IMR-90 (cell line): ENCODE measurements around the gene TP53BP1. TPM values are rescaled to one million over a fixed set of nuclear protein-coding genes. Genes with fewer than 3 reads are reported as not detected.

ENCODE experiments used
- ATAC-seq: fragments of 200-7000 bp; cut with Tn5 transposase; 2 replicates; pipeline ENCODE4 v1.9.1; 2020; ENCODE audit warnings: low read depth, mild to moderate bottlenecking, moderate library complexity
- BruUV-seq: library from RNA; stranded (reverse); fragments of 400-500 nt; replicated peaks from 2 replicates; lab custom pipeline; 2021; lab: Mats Ljungman, UMichigan
- CTCF ChIA-PET: fragments of 300-600 bp; formaldehyde crosslinking; extraction: SDS; loops from one replicate; lab custom pipeline; 2021; ENCODE audit warnings: antibody characterized with exemption; lab: Yijun Ruan, JAX
- POLR2A ChIA-PET: fragments of 300-600 bp; sonication (Branson Sonifier 250); formaldehyde crosslinking; loops from one replicate; lab custom pipeline; 2022; ENCODE audit warnings: antibody characterized with exemption; ENCODE audit not compliant: unreplicated experiment; lab: Charles Lee
- DNase-seq: peaks from one replicate; pipeline ENCODE4 v3.0.0; 2013
- H2AFZ ChIP-seq: replicated peaks from 2 replicates; pipeline ENCODE3; 2013; ENCODE audit warnings: low read length, mild to moderate bottlenecking; ENCODE audit not compliant: poor library complexity
- H2AK5ac ChIP-seq: 2 replicates; pipeline ENCODE4 v1.6.1; 2013; ENCODE audit warnings: low read depth, low read length, inconsistent platforms
- H2AK9ac ChIP-seq: replicated peaks from 2 replicates; pipeline ENCODE3; 2013; ENCODE audit warnings: mild to moderate bottlenecking, low read depth, low read length, moderate library complexity; ENCODE audit not compliant: poor library complexity
- H2BK120ac ChIP-seq: 2 replicates; pipeline ENCODE4 v1.6.1; 2013; ENCODE audit warnings: low read depth, low read length, inconsistent platforms
- H2BK15ac ChIP-seq: 3 replicates; pipeline ENCODE4 v1.6.1; 2013; ENCODE audit warnings: low read depth, low read length, inconsistent platforms
- H2BK20ac ChIP-seq: 2 replicates; pipeline ENCODE4 v1.6.1; 2013; ENCODE audit warnings: low read depth, mild to moderate bottlenecking, inconsistent platforms, low read length, moderate library complexity
- H2BK5ac ChIP-seq: 2 replicates; pipeline ENCODE4 v1.6.1; 2013; ENCODE audit warnings: mild to moderate bottlenecking, low read depth, low read length, inconsistent platforms; ENCODE audit not compliant: poor library complexity, severe bottlenecking
- H3K14ac ChIP-seq: replicated peaks from 2 replicates; pipeline ENCODE4 v1.6.1; 2013; ENCODE audit warnings: low read depth, low read length, inconsistent platforms
- H3K18ac ChIP-seq: 2 replicates; pipeline ENCODE4 v1.6.1; 2013; ENCODE audit warnings: low read depth, low read length, control low read depth
- H3K23ac ChIP-seq: 2 replicates; pipeline ENCODE4 v1.6.1; 2013; ENCODE audit warnings: low read depth, low read length, inconsistent platforms
- H3K27ac ChIP-seq: 2 replicates; pipeline ENCODE4 v1.5.1; 2013; ENCODE audit warnings: mild to moderate bottlenecking, control low read depth, low read length; ENCODE audit not compliant: insufficient read depth
- H3K27me3 ChIP-seq: 2 replicates; pipeline ENCODE4 v1.6.1; 2013; ENCODE audit warnings: low read length; ENCODE audit not compliant: control insufficient read depth, insufficient read depth
- H3K36me3 ChIP-seq: 2 replicates; pipeline ENCODE4 v1.6.1; 2013; ENCODE audit warnings: low read length, mixed read lengths; ENCODE audit not compliant: control insufficient read depth, insufficient read depth
- H3K4ac ChIP-seq: 2 replicates; pipeline ENCODE4 v1.6.1; 2013; ENCODE audit warnings: low read depth, low read length, inconsistent platforms
- H3K4me1 ChIP-seq: 2 replicates; pipeline ENCODE4 v1.6.1; 2013; ENCODE audit warnings: low read length, mixed read lengths; ENCODE audit not compliant: control insufficient read depth, insufficient read depth
- H3K4me2 ChIP-seq: 2 replicates; pipeline ENCODE4 v1.6.1; 2013; ENCODE audit warnings: low read depth, mild to moderate bottlenecking, control low read depth, low read length, moderate library complexity
- H3K4me3 ChIP-seq: 2 replicates; pipeline ENCODE4 v1.5.1; 2013; ENCODE audit warnings: low read depth, mild to moderate bottlenecking, control low read depth, low read length, moderate library complexity; ENCODE audit not compliant: insufficient read depth
- H3K56ac ChIP-seq: 2 replicates; pipeline ENCODE4 v1.6.1; 2013; ENCODE audit warnings: low read length, inconsistent platforms; ENCODE audit not compliant: insufficient read depth; ENCODE audit errors: extremely low read depth
- H3K79me1 ChIP-seq, 2 experiments: 2 replicates each; pipeline ENCODE4 v1.6.1; 2013; ENCODE audit warnings: low read length in 2 of 2, inconsistent platforms in 1 of 2, low read depth in 1 of 2
- H3K9ac ChIP-seq: 2 replicates; pipeline ENCODE4 v1.6.1; 2013; ENCODE audit warnings: low read depth, low read length, control low read depth
- H3K9me1 ChIP-seq: 2 replicates; pipeline ENCODE4 v1.6.1; 2013; ENCODE audit warnings: low read length, inconsistent platforms; ENCODE audit not compliant: insufficient read depth
- H3K9me3 ChIP-seq: 2 replicates; pipeline ENCODE4 v1.6.1; 2013; ENCODE audit warnings: low read length; ENCODE audit not compliant: control insufficient read depth, insufficient read depth
- H4K20me1 ChIP-seq: 2 replicates; pipeline ENCODE4 v1.6.1; 2013; ENCODE audit warnings: low read length, inconsistent platforms; ENCODE audit not compliant: insufficient read depth
- H4K5ac ChIP-seq: 2 replicates; pipeline ENCODE4 v1.6.1; 2013; ENCODE audit warnings: mild to moderate bottlenecking, low read depth, low read length, control low read depth
- H4K8ac ChIP-seq, 2 experiments: 2 replicates each; pipeline ENCODE4 v1.6.1; 2013; ENCODE audit warnings: low read depth in 2 of 2, low read length in 2 of 2, control low read depth in 1 of 2, inconsistent platforms in 1 of 2
- H4K91ac ChIP-seq: 2 replicates; pipeline ENCODE4 v1.6.1; 2013; ENCODE audit warnings: low read depth, low read length, inconsistent platforms; ENCODE audit not compliant: insufficient read depth
- BHLHE40 ChIP-seq: fragments of 150-350 bp; IDR thresholded peaks from 2 replicates; pipeline ENCODE4 v1.6.1; 2016; ENCODE audit warnings: mild to moderate bottlenecking, low read depth, low read length
- CTCF ChIP-seq: conservative IDR thresholded peaks from 2 replicates; pipeline ENCODE4 v1.5.1; 2012; ENCODE audit warnings: mild to moderate bottlenecking, low read depth, low read length, improper control_type of control experiment
- ELK1 ChIP-seq: fragments of 150-350 bp; IDR thresholded peaks from 2 replicates; pipeline ENCODE4 v1.6.1; 2016; ENCODE audit warnings: low read depth, mild to moderate bottlenecking, low read length, moderate library complexity, borderline replicate concordance
- MAZ ChIP-seq: IDR thresholded peaks from 2 replicates; pipeline ENCODE4 v1.6.1; 2012; ENCODE audit warnings: low read depth, mild to moderate bottlenecking, low read length, improper control_type of control experiment, moderate library complexity, borderline replicate concordance
- MXI1 ChIP-seq: IDR thresholded peaks from 2 replicates; pipeline ENCODE4 v1.6.1; 2012; ENCODE audit warnings: low read depth, mild to moderate bottlenecking, low read length, moderate library complexity, borderline replicate concordance
- NFE2L2 ChIP-seq: fragments of 150-350 bp; IDR thresholded peaks from 2 replicates; pipeline ENCODE4 v1.6.1; 2016; ENCODE audit warnings: low read depth, mild to moderate bottlenecking, low read length
- POLR2A ChIP-seq: IDR thresholded peaks from 2 replicates; pipeline ENCODE4 v1.6.1; 2012; ENCODE audit warnings: mild to moderate bottlenecking, low read depth, low read length
- RCOR1 ChIP-seq: IDR thresholded peaks from 2 replicates; pipeline ENCODE4 v1.6.1; 2012; ENCODE audit warnings: mild to moderate bottlenecking, low read length, improper control_type of control experiment; ENCODE audit not compliant: insufficient replicate concordance
- RFX5 ChIP-seq: IDR thresholded peaks from 2 replicates; pipeline ENCODE4 v1.8.0; 2012; ENCODE audit warnings: low read depth, mild to moderate bottlenecking, low read length, moderate library complexity
- SMC3 ChIP-seq: fragments of 150-350 bp; IDR thresholded peaks from 2 replicates; pipeline ENCODE4 v1.6.1; 2016; ENCODE audit warnings: low read depth, mild to moderate bottlenecking, antibody characterized with exemption, low read length, moderate library complexity
- WGBS, 2 experiments: methylation state at CpG; one replicate each; pipeline versions ENCODE4 v1.1.5 to v1.1.7; 2013; ENCODE audit warnings: missing lambda C conversion rate in 2 of 2; ENCODE audit not compliant: insufficient read length in 1 of 2; ENCODE audit errors: extremely low coverage in 2 of 2; 5-methylcytosine and 5-hydroxymethylcytosine counted together
- dilution Hi-C: fragments of 300-500 bp; cut with HindIII; formaldehyde crosslinking; loops from one replicate; pipeline ENCODE4 v1.14.3; 2018; ENCODE audit warnings: low sequenced_read_pairs; ENCODE audit not compliant: unreplicated experiment
- in situ Hi-C: fragments of 300-500 bp; cut with MboI; formaldehyde crosslinking; loops from 3 replicates; pipeline ENCODE4 v1.14.3; 2019; ENCODE audit warnings: low sequenced_read_pairs, inconsistent platforms, mixed read lengths
- intact Hi-C: fragments of 100-400 bp; cut with micrococcal nuclease; formaldehyde crosslinking; loops from 2 replicates; pipeline ENCODE4 v1.10.0; 2022
- polyA plus RNA-seq, 3 experiments: library from polyadenylated mRNA; depleted of rRNA; stranded (reverse); fragments of >200 nt; gene quantifications; 2 replicates each; pipeline ENCODE4 v1.2.3, GENCODE V29; 2012; ENCODE audit warnings: low replicate concordance in 1 of 3
- total RNA-seq: library from RNA; depleted of rRNA; stranded (reverse); fragments of >200 nt; gene quantifications from 2 replicates; pipeline ENCODE4 v1.2.3, GENCODE V29; 2012

TP53BP1 gene
- total and polyA plus RNA-seq, 2 of the 4 experiments (the other 2 are of a cell fraction): 36.3 to 64.5 TPM

- Histone ChIP-seq H3K14ac (peak overlapping the region; percentile 56; the same call in 1 of the 2 replicates), H3K9me3 (no peaks in the 10 kb centered on the region)
- dilution Hi-C loops: no loop called here
These were observed 16.2 kb upstream of the TP53BP1 start for GRCh38 chr15:43508991-43509659.

More at GRCh38 chr15:43508991-43509659, 16.2 kb upstream of the TP53BP1 start:
- Histone ChIP-seq H3K4ac (peak overlapping the region; percentile 24; the same call in 1 of the 2 replicates), H3K56ac (no peak overlapping the region), H2BK5ac (peak overlapping the region; percentile 63), H2BK120ac (no peak overlapping the region; the same call in 1 of the 2 replicates), H4K8ac (peak overlapping the region in 1 of 2 experiments; percentile 88; a peak in 2 of 4 replicates), H3K4me2 (0 out of 2 replicates have a peak overlapping the region, but pooled peaks have one; percentile 24), H2AFZ (peak overlapping the region; percentile 11), H3K23ac (peak overlapping the region; percentile 74; the same call in 1 of the 2 replicates), H3K27ac (peak overlapping the region; percentile 30; the same call in 1 of the 2 replicates), H3K4me1 (peaks cover 13% of the 10 kb centered on the region), H2AK5ac (no peak overlapping the region; the same call in 1 of the 2 replicates), H3K79me1 (peaks cover 0 to 15% of the 10 kb centered on the region in 2 experiments; a peak in 3 of 4 replicates), H3K18ac (no peak overlapping the region), H4K5ac (0 out of 2 replicates have a peak overlapping the region, but pooled peaks have one; percentile 9), H2BK15ac (no peak overlapping the region), H3K27me3 (no peaks in the 10 kb centered on the region), H3K9me1 (peaks cover 14% of the 10 kb centered on the region), H3K36me3 (no peaks in the 10 kb centered on the region), H2AK9ac (no peak overlapping the region), H2BK20ac (no peak overlapping the region), H4K20me1 (no peaks in the 10 kb centered on the region), H4K91ac (no peak overlapping the region), H3K9ac (no peak overlapping the region), H3K4me3 (no peak overlapping the region)
- ATAC-seq (no peak), DNase-seq (no peak)
- no TSS peak for BruUV-seq
- 80% methylated on average over 2 of the region's 9 CpGs; no CpG with 5 or more reads in 1 of the 2 experiments for WGBS, 2 experiments
- TF ChIP-seq BHLHE40: no peak
- no peak for TF ChIP-seq MAZ
- no peak for TF ChIP-seq MXI1
- TF ChIP-seq RFX5: no peak
- TF ChIP-seq CTCF: no peak
- TF ChIP-seq ELK1: no peak
- no peak for TF ChIP-seq RCOR1
- TF ChIP-seq POLR2A: no peak
- no peak for TF ChIP-seq SMC3
- no peak for TF ChIP-seq NFE2L2
- ChIA-PET POLR2A (interaction anchor here (0.6 kb wide), 1 partner anchor 138 kb away, joined by 3 read pairs; the partner anchor contains the start of genes TUBGCP4 and ZSCAN29), CTCF (no interaction called here)
- in situ Hi-C loops: no loop called here
- intact Hi-C loops: no loop called here
